NCI-H187 (cell line): Measurements from ENCODE around the gene RBM27.
"Not testable (repeated sequence)": the region's sequence is repeated elsewhere in the genome, so short reads cannot be mapped to it uniquely, and the experiment has no call there.

Source experiments
- DNase-seq, 2 experiments: peaks; one replicate each; lab custom pipeline; 2025; lab: John Stamatoyannopoulos, UW

Gene RBM27, protein sequence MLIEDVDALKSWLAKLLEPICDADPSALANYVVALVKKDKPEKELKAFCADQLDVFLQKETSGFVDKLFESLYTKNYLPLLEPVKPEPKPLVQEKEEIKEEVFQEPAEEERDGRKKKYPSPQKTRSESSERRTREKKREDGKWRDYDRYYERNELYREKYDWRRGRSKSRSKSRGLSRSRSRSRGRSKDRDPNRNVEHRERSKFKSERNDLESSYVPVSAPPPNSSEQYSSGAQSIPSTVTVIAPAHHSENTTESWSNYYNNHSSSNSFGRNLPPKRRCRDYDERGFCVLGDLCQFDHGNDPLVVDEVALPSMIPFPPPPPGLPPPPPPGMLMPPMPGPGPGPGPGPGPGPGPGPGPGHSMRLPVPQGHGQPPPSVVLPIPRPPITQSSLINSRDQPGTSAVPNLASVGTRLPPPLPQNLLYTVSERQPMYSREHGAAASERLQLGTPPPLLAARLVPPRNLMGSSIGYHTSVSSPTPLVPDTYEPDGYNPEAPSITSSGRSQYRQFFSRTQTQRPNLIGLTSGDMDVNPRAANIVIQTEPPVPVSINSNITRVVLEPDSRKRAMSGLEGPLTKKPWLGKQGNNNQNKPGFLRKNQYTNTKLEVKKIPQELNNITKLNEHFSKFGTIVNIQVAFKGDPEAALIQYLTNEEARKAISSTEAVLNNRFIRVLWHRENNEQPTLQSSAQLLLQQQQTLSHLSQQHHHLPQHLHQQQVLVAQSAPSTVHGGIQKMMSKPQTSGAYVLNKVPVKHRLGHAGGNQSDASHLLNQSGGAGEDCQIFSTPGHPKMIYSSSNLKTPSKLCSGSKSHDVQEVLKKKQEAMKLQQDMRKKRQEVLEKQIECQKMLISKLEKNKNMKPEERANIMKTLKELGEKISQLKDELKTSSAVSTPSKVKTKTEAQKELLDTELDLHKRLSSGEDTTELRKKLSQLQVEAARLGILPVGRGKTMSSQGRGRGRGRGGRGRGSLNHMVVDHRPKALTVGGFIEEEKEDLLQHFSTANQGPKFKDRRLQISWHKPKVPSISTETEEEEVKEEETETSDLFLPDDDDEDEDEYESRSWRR

DNA sequence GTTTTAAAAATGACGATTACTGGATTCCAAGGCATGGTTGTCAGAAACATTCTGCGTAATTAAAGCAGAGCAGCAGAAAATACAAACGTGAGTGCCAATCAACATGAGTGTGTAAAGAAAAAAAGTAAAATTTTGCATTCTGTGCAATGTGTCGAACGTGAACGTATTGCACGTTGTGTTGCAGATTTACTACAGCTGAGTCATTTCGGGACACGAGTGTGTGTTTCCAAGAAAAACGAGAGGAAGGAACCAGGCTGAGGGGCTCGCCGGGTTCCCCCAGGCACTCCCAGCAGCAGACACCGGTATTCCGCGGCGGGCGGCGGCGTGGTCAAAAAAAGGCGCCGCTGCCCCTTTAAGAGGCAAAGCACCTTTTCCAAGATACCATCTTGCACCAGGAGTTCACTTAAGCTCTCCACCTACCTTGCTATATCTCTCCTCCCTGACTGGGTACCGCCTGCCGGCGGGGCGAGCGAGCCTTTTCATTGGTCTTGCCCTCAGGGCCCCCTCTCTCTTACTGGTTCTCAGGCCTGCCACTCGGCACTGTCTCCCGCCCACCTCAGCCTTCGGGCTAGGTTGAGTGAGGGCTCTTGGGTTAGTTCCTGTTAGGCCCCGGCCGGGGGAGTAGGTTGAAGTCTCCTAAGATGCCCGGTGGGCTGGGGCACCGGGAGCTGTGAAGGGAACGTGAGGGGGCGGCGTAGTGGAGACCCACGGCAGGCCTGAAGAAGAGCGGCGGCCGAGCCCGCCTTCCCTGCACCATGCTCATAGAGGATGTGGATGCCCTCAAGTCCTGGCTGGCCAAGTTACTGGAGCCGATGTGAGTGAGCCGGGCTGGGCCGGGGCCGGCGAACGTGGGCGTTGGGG, at the start of gene RBM27:
TSS of gene RBM27 (plus strand) at position 595 of the 861 bp plus-strand sequence. CDS start at position 756, 161 bp downstream.
- peak; percentile 94 to 95 for DNase-seq

DNA sequence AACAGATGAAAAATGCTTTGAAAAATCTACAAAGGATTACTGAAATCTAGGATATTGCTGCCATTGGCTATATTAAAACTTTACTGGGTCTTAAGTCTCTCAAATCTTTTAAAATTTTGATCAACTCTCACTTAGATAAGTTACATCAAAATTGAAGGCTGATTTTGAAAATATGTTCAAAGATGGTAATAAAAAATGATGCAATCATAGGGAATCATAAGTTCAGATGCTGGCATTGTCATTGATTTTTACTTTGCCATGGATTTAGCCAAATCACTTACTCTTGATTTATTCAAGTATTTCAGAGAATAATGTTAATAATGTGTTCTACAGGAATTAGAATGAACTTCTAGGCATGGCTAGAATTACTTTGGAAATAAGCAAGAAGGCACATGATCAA, 45.1 kb upstream of the RBM27 start:
- no peak for DNase-seq

DNA sequence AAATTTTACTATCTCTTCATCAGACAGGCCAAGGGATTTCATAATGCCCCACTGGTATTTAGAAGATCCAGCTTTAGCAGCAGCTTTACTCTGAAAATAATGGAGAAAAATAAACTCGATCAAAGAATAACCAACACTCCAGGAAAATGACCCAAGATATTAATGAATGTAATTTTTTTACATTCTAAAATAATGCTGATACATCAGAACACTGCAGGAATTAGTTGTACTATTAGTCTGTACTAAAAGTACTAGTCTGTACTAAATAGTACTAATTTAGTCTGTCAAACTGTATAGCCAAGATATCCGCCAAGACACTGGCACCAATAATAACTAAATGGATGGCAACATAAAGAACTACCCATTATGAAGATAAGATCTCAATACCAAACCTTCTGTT, 39.0 kb upstream of the RBM27 start:
- DNase-seq = no peak

DNA sequence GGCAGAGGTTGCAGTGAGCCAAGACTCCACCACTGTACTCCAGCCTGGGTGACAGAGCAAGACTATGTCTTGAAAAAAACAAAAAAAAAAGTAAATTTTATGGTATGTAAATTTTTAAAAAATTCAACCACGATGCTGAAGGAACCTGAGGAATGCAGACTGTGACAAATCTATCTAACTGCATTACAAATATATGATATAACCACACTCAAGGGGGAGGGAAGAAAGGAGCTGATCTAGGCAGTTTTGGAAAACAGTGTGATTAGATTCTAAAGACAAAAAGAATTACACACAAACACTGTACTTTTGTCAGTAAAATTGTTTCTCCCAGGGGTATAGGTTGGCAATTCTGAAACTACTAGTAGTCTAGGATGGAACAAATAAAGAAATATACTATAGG, 37.9 kb upstream of the RBM27 start:
- no peak for DNase-seq

GRCh38 chr5:146165903-146166302, 37.5 kb upstream of the RBM27 start:
- DNase-seq = no peak

GRCh38 chr5:146169076-146169475, 34.3 kb upstream of the RBM27 start:
- no peak for DNase-seq

DNA sequence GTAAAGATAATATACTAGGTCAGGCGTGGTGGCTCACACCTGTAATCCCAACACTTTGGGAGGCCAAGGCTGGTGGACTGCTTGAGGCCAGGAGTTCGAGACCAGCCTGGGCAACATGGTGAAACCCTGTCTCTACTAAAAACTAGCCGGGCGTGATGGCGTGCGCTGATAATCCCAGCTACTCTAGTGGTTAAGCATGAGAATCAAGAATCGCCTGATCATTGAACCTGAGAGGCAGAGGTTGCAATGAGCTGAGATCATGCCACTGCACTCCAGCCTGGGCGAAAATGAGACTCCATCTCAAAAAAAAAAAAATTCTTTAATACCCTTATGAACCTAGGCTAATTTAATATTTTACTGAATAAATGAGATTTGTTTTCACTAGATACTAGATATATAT, 30.4 kb upstream of the RBM27 start:
- not testable (repeated sequence) for DNase-seq

DNA sequence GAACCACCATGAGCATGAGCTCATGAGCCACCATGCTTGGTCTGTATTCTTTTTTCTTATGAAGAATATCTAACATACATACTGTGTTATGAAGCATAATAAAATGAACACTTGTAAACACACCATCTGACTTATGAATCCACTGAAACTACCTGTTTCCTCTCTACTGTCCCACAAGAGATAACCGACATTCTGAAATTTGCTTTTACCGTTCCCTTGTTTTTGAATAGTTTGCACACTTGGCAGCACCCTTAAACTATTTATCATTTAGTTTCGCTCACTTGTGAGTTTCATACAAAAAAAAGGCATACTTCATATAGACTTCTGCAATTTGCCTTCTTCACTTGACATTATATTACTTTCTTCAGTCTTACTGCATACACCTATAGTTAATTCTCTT, 29.8 kb upstream of the RBM27 start:
- no peak for DNase-seq

DNA sequence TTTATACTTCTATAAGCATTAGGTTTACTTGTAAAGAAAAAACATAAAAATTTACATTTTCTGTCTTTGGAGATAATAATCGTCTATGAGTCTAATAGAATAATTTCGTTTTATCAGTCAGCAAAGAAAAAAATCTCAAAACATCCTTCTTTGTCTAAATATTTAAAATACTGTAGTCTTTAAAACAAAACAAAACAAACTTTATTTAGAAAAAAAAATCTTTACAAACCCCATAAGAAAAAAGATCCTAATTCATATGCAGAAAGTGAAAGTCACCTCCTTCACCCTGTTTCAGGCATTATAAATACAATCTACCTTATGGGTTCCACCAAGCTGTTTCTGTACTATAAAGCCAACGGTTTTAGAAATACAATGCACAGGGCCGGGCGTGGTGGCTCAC, 26.6 kb upstream of the RBM27 start:
- no peak for DNase-seq

DNA sequence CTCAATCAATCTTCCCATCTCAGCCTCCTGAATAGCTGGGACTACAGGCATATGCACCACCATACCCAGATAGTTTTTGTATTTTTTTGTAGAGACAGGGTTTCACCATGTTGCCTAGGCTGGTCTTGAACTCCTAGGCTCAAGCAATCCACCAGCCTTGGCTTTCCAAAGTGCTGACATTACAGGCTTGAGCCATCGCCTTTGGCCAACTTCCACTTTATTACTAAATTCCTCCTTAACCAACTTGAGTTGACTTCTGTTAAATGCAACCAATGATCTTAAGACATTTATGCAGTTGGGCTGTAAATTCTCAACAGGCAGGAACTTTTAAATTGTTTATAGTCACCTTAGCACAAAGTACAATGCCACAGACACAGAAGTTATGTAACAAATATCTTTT, 23.7 kb upstream of the RBM27 start:
- no peak for DNase-seq

DNA sequence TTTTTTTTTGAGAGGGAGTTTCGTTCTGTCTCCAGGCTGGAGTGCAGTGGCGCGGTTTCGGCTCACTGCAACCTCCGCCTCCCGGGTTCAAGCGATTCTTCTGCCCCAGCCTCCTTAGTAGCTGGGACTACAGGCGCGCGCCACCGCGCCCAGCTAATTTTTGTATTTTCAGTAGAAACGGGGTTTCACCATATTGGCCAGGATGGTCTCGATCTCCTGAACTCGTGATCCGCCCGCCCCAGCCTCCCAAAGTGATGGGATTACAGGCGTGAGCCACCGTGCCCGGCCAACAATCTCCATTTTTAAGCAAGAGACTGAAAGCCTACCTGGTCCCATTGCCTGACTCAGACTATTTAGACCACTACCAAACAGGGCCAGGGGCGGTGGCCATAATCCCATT, 20.0 kb upstream of the RBM27 start:
- DNase-seq = not testable (repeated sequence)

DNA sequence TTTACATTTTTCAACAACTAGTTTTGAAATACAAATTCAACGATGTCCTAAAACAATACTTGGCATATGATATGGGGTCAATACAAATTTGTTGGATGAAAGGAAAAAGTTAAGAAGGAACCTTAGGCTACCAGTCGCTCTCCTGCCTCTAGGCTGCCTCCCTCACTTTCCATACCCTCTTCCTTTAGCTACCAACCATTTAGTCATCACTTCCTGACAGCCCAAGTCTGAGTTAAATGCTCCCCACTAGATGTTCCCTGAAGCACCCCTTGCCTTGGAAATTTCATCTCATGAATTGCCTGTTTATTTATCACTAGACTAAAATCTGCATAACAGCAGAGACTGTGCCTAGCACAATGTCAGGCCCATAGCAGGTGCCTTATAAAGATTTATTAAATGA, 18.2 kb upstream of the RBM27 start:
- no peak for DNase-seq

- no peak for DNase-seq
Measured at GRCh38 chr5:146188358-146188757, 15.0 kb upstream of the RBM27 start.

DNA sequence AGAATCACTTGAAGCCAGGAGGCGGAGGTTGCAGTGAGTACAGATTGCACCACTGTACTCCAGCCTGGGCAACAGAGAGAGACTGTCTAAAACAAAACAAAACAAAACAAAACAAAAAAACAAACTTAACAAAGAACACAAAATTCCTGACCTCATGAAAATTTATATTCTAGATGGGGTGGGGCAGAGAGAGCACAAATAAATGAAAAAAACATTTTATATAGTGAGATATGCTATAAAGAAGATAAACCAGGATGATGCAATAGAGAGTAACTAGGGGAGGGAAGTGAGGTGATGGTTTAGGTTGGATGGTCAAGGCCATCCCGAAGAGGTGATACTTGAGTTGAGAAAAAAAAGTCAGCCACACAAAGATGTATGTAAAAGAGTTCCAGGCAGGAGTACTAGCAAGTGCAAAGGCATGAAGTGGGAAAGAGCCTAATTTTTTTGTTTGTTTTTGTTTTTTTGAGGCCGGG, 10.8 kb upstream of the RBM27 start:
- no peak for DNase-seq

DNA sequence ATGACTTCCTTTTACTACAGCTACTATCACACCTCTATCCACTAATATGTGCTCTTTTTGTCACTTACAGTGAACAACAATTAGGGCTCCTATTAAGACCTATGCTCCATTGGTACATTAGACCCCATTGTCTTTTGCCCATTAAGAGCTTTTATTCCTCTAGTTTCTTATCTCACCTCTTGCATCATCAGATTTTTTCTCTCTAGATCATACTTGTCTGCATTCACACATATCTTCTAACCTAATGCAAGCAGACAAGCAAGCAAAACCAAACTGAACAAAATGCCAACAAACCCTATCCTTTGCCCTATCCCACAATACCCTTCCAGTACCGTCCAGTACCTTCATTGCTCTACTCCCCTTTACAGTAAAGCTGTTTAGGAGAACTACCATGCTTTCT, 10.1 kb upstream of the RBM27 start:
- DNase-seq = no peak

- not testable (repeated sequence) for DNase-seq
Measured at GRCh38 chr5:146194997-146195396, 8.4 kb upstream of the RBM27 start.

- no peak for DNase-seq
Measured at GRCh38 chr5:146196459-146197048, 6.9 kb upstream of the RBM27 start.

DNA sequence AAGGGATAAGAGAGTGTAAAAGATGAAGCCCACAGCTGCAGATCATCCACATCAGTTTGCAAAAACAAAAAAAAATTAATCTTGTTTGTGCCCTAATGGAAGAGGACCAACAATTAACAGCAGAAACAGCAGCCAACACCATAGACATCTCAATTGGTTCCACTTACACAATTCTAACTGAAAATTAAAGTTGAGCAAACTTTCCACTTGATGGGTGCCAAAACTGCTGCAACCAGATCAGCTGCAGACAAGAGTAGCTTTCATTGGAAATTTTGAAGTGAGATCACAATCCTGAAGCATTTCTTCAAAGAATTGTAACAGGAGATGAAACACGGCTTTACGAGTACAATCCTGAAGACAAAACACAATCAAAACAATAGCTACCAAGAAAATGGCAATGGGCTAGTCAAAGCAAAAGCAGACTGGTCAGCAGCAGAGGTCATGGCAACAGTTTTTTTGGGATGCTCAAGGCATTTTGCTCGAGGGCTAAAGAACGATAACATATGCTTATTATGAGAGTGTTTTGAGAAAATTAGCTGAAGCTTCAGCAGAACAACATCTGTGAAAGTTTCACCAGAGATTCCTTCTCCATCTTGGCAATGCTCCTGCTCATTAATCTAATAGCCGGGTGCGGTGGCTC, 4.1 kb upstream of the RBM27 start:
- no peak for DNase-seq

DNA sequence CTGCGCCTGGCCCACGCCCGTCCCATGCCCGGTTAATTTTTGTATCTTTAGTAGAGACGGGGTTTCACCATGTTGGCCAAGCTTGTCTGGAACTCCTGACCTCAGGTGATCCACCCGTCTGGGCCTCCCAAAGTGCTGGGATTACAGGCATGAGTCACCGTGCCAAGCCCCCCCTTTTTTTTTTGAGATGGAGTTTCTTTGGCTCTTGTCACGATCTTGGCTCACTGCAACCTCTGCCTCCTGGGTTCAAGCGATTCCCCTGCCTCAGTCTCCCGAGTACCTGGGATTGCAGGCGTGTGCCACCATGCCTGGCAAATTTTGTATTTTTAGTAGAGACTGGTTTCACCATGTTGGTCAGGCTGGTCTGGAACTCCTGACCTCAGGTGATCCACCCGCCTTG, 1.6 kb upstream of the RBM27 start:
- DNase-seq = not testable (repeated sequence)

GRCh38 chr5:146203872-146204192, 427 bp downstream of the RBM27 start:
- DNase-seq = no peak
